ENCODE measurements around the gene GLRA1.
A peak's percentile ranks its signal among the peaks of the same experiment; 100 is the strongest.
"Not testable (repeated sequence)": the region's sequence is repeated elsewhere in the genome, so short reads cannot be mapped to it uniquely, and the experiment has no call there.

GLRA1 gene

GRCh38 chr5:151787817-151788216 lies 136.8 kb downstream of the GLRA1 start:
- no peaks in the 10 kb centered on the region for H3K9me3 ChIP-seq (ENCODE audit: control insufficient read depth, low read depth, low read length)
- no peak overlapping the region for H3K27ac ChIP-seq (ENCODE audit: low read length)
- H3K27me3 ChIP-seq (ENCODE audit: control insufficient read depth, insufficient read depth, low read length): no peaks in the 10 kb centered on the region
- no peak overlapping the region for H3K9ac ChIP-seq (ENCODE audit: low read length)
- peaks cover 3% of the 10 kb centered on the region for H3K4me1 ChIP-seq (ENCODE audit: control insufficient read depth, low read depth, low read length)
- no peak overlapping the region for H3K4me3 ChIP-seq (ENCODE audit: low read length)
- peaks cover 65% of the 10 kb centered on the region for H3K36me3 ChIP-seq (ENCODE audit: control insufficient read depth, low read depth, low read length)

- Histone ChIP-seq H3K4me1 (ENCODE audit: control insufficient read depth, low read depth, low read length) (peaks cover 3% of the 10 kb centered on the region), H3K27me3 (ENCODE audit: control insufficient read depth, insufficient read depth, low read length) (no peaks in the 10 kb centered on the region), H3K9ac (ENCODE audit: low read length) (no peak overlapping the region), H3K9me3 (ENCODE audit: control insufficient read depth, low read depth, low read length) (no peaks in the 10 kb centered on the region), H3K4me3 (ENCODE audit: low read length) (no peak overlapping the region), H3K36me3 (ENCODE audit: control insufficient read depth, low read depth, low read length) (peaks cover 52% of the 10 kb centered on the region), H3K27ac (ENCODE audit: low read length) (no peak overlapping the region)
These were observed 138.2 kb downstream of the GLRA1 start for GRCh38 chr5:151786468-151786867.

- Histone ChIP-seq H3K36me3 (ENCODE audit: control insufficient read depth, low read depth, low read length) (peaks cover 31% of the 10 kb centered on the region), H3K4me3 (ENCODE audit: low read length) (no peak overlapping the region), H3K27ac (ENCODE audit: low read length) (no peak overlapping the region), H3K9ac (ENCODE audit: low read length) (no peak overlapping the region), H3K9me3 (ENCODE audit: control insufficient read depth, low read depth, low read length) (no peaks in the 10 kb centered on the region), H3K27me3 (ENCODE audit: control insufficient read depth, insufficient read depth, low read length) (no peaks in the 10 kb centered on the region), H3K4me1 (ENCODE audit: control insufficient read depth, low read depth, low read length) (peaks cover 11% of the 10 kb centered on the region)
These were observed 140.5 kb downstream of the GLRA1 start for GRCh38 chr5:151784141-151784540.

- H3K9me3 ChIP-seq (ENCODE audit: control insufficient read depth, low read depth, low read length); H3K9ac ChIP-seq (ENCODE audit: low read length); H3K27me3 ChIP-seq (ENCODE audit: control insufficient read depth, insufficient read depth, low read length); H3K4me3 ChIP-seq (ENCODE audit: low read length); H3K27ac ChIP-seq (ENCODE audit: low read length): not testable (repeated sequence)
- Histone ChIP-seq H3K36me3 (ENCODE audit: control insufficient read depth, low read depth, low read length) (peaks cover 29% of the 10 kb centered on the region), H3K4me1 (ENCODE audit: control insufficient read depth, low read depth, low read length) (peaks cover 11% of the 10 kb centered on the region)
These were observed 141.0 kb downstream of the GLRA1 start for GRCh38 chr5:151783664-151784063.

- H3K4me3 ChIP-seq (ENCODE audit: low read length): no peak overlapping the region
- H3K27me3 ChIP-seq (ENCODE audit: control insufficient read depth, insufficient read depth, low read length): no peaks in the 10 kb centered on the region
- no peak overlapping the region for H3K27ac ChIP-seq (ENCODE audit: low read length)
- H3K36me3 ChIP-seq (ENCODE audit: control insufficient read depth, low read depth, low read length): peaks cover 25% of the 10 kb centered on the region
- H3K9ac ChIP-seq (ENCODE audit: low read length): peak overlapping the region; percentile 18
- H3K4me1 ChIP-seq (ENCODE audit: control insufficient read depth, low read depth, low read length): peaks cover 11% of the 10 kb centered on the region
- no peaks in the 10 kb centered on the region for H3K9me3 ChIP-seq (ENCODE audit: control insufficient read depth, low read depth, low read length)
These were observed 143.4 kb downstream of the GLRA1 start for GRCh38 chr5:151781201-151781600.

GRCh38 chr5:151780348-151780747 lies 144.3 kb downstream of the GLRA1 start:
- Histone ChIP-seq H3K36me3 (ENCODE audit: control insufficient read depth, low read depth, low read length) (peaks cover 24% of the 10 kb centered on the region), H3K27me3 (ENCODE audit: control insufficient read depth, insufficient read depth, low read length) (no peaks in the 10 kb centered on the region), H3K9me3 (ENCODE audit: control insufficient read depth, low read depth, low read length) (no peaks in the 10 kb centered on the region), H3K4me3 (ENCODE audit: low read length) (no peak overlapping the region), H3K9ac (ENCODE audit: low read length) (no peak overlapping the region), H3K4me1 (ENCODE audit: control insufficient read depth, low read depth, low read length) (peaks cover 14% of the 10 kb centered on the region), H3K27ac (ENCODE audit: low read length) (no peak overlapping the region)

GRCh38 chr5:151779531-151780125 lies 145.0 kb downstream of the GLRA1 start:
- Histone ChIP-seq H3K9me3 (ENCODE audit: control insufficient read depth, low read depth, low read length) (no peaks in the 10 kb centered on the region), H3K27me3 (ENCODE audit: control insufficient read depth, insufficient read depth, low read length) (no peaks in the 10 kb centered on the region), H3K27ac (ENCODE audit: low read length) (no peak overlapping the region), H3K36me3 (ENCODE audit: control insufficient read depth, low read depth, low read length) (peaks cover 21% of the 10 kb centered on the region), H3K9ac (ENCODE audit: low read length) (no peak overlapping the region), H3K4me3 (ENCODE audit: low read length) (no peak overlapping the region), H3K4me1 (ENCODE audit: control insufficient read depth, low read depth, low read length) (peaks cover 17% of the 10 kb centered on the region)

- peak overlapping the region; percentile 93 for H3K4me3 ChIP-seq (ENCODE audit: low read length)
- no peak overlapping the region for H3K9ac ChIP-seq (ENCODE audit: low read length)
- H3K27me3 ChIP-seq (ENCODE audit: control insufficient read depth, insufficient read depth, low read length): no peaks in the 10 kb centered on the region
- peaks cover 21% of the 10 kb centered on the region for H3K4me1 ChIP-seq (ENCODE audit: control insufficient read depth, low read depth, low read length)
- H3K36me3 ChIP-seq (ENCODE audit: control insufficient read depth, low read depth, low read length): peaks cover 21% of the 10 kb centered on the region
- no peaks in the 10 kb centered on the region for H3K9me3 ChIP-seq (ENCODE audit: control insufficient read depth, low read depth, low read length)
- H3K27ac ChIP-seq (ENCODE audit: low read length): no peak overlapping the region
These were observed 149.5 kb downstream of the GLRA1 start for GRCh38 chr5:151775025-151775606.

GRCh38 chr5:151773951-151774350 lies 150.7 kb downstream of the GLRA1 start:
- H3K4me1 ChIP-seq (ENCODE audit: control insufficient read depth, low read depth, low read length): peaks cover 24% of the 10 kb centered on the region
- no peak overlapping the region for H3K27ac ChIP-seq (ENCODE audit: low read length)
- H3K36me3 ChIP-seq (ENCODE audit: control insufficient read depth, low read depth, low read length): peaks cover 17% of the 10 kb centered on the region

GRCh38 chr5:151772846-151773561 lies 151.6 kb downstream of the GLRA1 start:
- Histone ChIP-seq H3K27me3 (ENCODE audit: control insufficient read depth, insufficient read depth, low read length) (no peaks in the 10 kb centered on the region), H3K36me3 (ENCODE audit: control insufficient read depth, low read depth, low read length) (peaks cover 14% of the 10 kb centered on the region), H3K4me1 (ENCODE audit: control insufficient read depth, low read depth, low read length) (peaks cover 24% of the 10 kb centered on the region), H3K27ac (ENCODE audit: low read length) (no peak overlapping the region), H3K9ac (ENCODE audit: low read length) (peak overlapping the region; percentile 96), H3K9me3 (ENCODE audit: control insufficient read depth, low read depth, low read length) (no peaks in the 10 kb centered on the region), H3K4me3 (ENCODE audit: low read length) (peak overlapping the region; percentile 93)

More at GRCh38 chr5:151773951-151774350, 150.7 kb downstream of the GLRA1 start:
- Histone ChIP-seq H3K9me3 (ENCODE audit: control insufficient read depth, low read depth, low read length) (no peaks in the 10 kb centered on the region), H3K9ac (ENCODE audit: low read length) (peak overlapping the region; percentile 28), H3K4me3 (ENCODE audit: low read length) (peak overlapping the region; percentile 93), H3K27me3 (ENCODE audit: control insufficient read depth, insufficient read depth, low read length) (no peaks in the 10 kb centered on the region)
